Panc1 (cell line): ENCODE results near the gene IGSF11. TPM values are rescaled to one million over a fixed set of nuclear protein-coding genes. Genes with fewer than 3 reads are reported as not detected.

Experiments used
- ATAC-seq: fragments of 200-7000 bp; cut with Tn5 transposase; 2 replicates; pipeline ENCODE4 v1.9.1; 2020; ENCODE audit warnings: mild to moderate bottlenecking, moderate library complexity
- BruUV-seq: library from RNA; stranded (reverse); fragments of 400-500 nt; replicated peaks from 2 replicates; lab custom pipeline; 2021; lab: Mats Ljungman, UMichigan
- CTCF ChIA-PET: fragments of 300-600 bp; sonication (Branson Sonifier 250); formaldehyde crosslinking; loops from one replicate; lab custom pipeline; 2022; ENCODE audit warnings: antibody characterized with exemption; lab: Charles Lee
- POLR2A ChIA-PET: fragments of 300-600 bp; sonication (Branson Sonifier 250); formaldehyde crosslinking; loops from one replicate; lab custom pipeline; 2022; ENCODE audit warnings: antibody characterized with exemption; lab: Charles Lee
- DNase-seq: peaks from one replicate; pipeline ENCODE4 v3.0.0-alpha.2; 2010; ENCODE audit warnings: low read depth, low spot score
- H3K27ac ChIP-seq: 2 replicates; pipeline ENCODE4 v1.5.1; 2011; ENCODE audit warnings: mild to moderate bottlenecking, low read length, inconsistent platforms
- H3K27me3 ChIP-seq: fragments of 200-500 bp; sonication (Bioruptor generic); 2 replicates; pipeline ENCODE4 v1.6.0; 2014; ENCODE audit warnings: low read length, inconsistent platforms; ENCODE audit not compliant: control insufficient read depth, insufficient read depth
- H3K36me3 ChIP-seq: fragments of 200-500 bp; sonication (Bioruptor generic); 2 replicates; pipeline ENCODE4 v1.5.1; 2014; ENCODE audit warnings: inconsistent platforms, mild to moderate bottlenecking, low read length, moderate library complexity; ENCODE audit not compliant: control insufficient read depth, insufficient read depth
- H3K4me1 ChIP-seq: 2 replicates; pipeline ENCODE4 v1.5.1; 2011; ENCODE audit warnings: inconsistent platforms, mild to moderate bottlenecking, low read length, moderate library complexity; ENCODE audit not compliant: control insufficient read depth, insufficient read depth
- H3K4me3 ChIP-seq, 2 experiments: 2 replicates each; pipeline ENCODE4 v1.5.1; 2011 to 2012; ENCODE audit warnings: low read depth in 2 of 2, low read length in 2 of 2, mild to moderate bottlenecking in 2 of 2, inconsistent platforms in 1 of 2, moderate library complexity in 1 of 2
- H3K9me3 ChIP-seq: fragments of 200-500 bp; sonication (Bioruptor generic); 2 replicates; pipeline ENCODE4 v1.5.1; 2014; ENCODE audit warnings: low read depth, mild to moderate bottlenecking, inconsistent platforms, low read length, moderate library complexity; ENCODE audit not compliant: control insufficient read depth, insufficient read depth
- CTCF ChIP-seq: fragments of 450-650 bp; IDR thresholded peaks from 2 replicates; pipeline ENCODE4 v1.5.1; 2017; ENCODE audit warnings: mild to moderate bottlenecking
- POLR2AphosphoS5 ChIP-seq: IDR thresholded peaks from 2 replicates; pipeline ENCODE4 v1.6.1; 2012; ENCODE audit warnings: mild to moderate bottlenecking, low read depth, low read length, moderate library complexity
- REST ChIP-seq, 2 experiments: IDR thresholded peaks; 2 replicates each; pipeline ENCODE4 v1.6.1; 2011 to 2012; ENCODE audit warnings: low read depth in 2 of 2, control low read depth in 1 of 2, low read length in 1 of 2, mild to moderate bottlenecking in 1 of 2, moderate library complexity in 1 of 2; ENCODE audit not compliant: insufficient read depth in 1 of 2
- SIN3A ChIP-seq: IDR thresholded peaks from 2 replicates; pipeline ENCODE4 v1.6.1; 2012; ENCODE audit warnings: low read depth, mild to moderate bottlenecking, low read length, moderate library complexity, borderline replicate concordance; ENCODE audit not compliant: insufficient read depth
- TCF7L2 ChIP-seq: IDR thresholded peaks from 2 replicates; pipeline ENCODE4 v1.6.1; 2011; ENCODE audit warnings: mild to moderate bottlenecking, low read depth, low read length, inconsistent platforms
- in situ Hi-C: cut with HindIII; loops from 2 replicates; pipeline ENCODE4 v1.10.0; 2016; ENCODE audit warnings: low sequenced_read_pairs, low pct_unique_long_range_greater_than_20kb
- intact Hi-C: fragments of 100-400 bp; cut with micrococcal nuclease; formaldehyde crosslinking; loops from one replicate; pipeline ENCODE4 v1.10.0; 2022; ENCODE audit not compliant: unreplicated experiment
- total RNA-seq: library from RNA; stranded (reverse); gene quantifications from one replicate; pipeline ENCODE4 v1.2.1, GENCODE V29; 2021; ENCODE audit not compliant: unreplicated experiment

Gene IGSF11
- total RNA-seq, 1 experiment from 2014 or later, result 0.33 TPM

- H3K36me3 ChIP-seq, result no peaks in the 10 kb centered on the region
- CTCF ChIA-PET, result interaction anchor here (0.9 kb wide), 1 partner anchor 308 kb away, joined by 3 read pairs; the partner anchor contains the start of gene B4GALT4
- H3K4me1 ChIP-seq, result no peaks in the 10 kb centered on the region
- H3K4me3 ChIP-seq, result no peak overlapping the region
- intact Hi-C loops, result no loop called here
- in situ Hi-C loops, result no loop called here
- TF ChIP-seq CTCF, result no peak
- no peak for TF ChIP-seq POLR2AphosphoS5
- TF ChIP-seq TCF7L2, result no peak
- TF ChIP-seq REST (IDR thresholded peaks at IDR 0.05; ENCODE audit: insufficient read depth in 1 of 2, low read depth in 2 of 2, low read length in 1 of 2), result no peak
- TF ChIP-seq SIN3A, result no peak
- POLR2A ChIA-PET, result no interaction called here
- BruUV-seq, result no TSS peak
- H3K27ac ChIP-seq, result no peak overlapping the region
- ATAC-seq (no peak), DNase-seq (no peak)
- H3K9me3 ChIP-seq, result no peaks in the 10 kb centered on the region
- H3K27me3 ChIP-seq, result no peaks in the 10 kb centered on the region
These were observed 101.7 kb downstream of the IGSF11 start for GRCh38 chr3:118932822-118933558.

GRCh38 chr3:118931996-118932395, 102.7 kb downstream of the IGSF11 start:
- ATAC-seq (no peak), DNase-seq (no peak)
- Histone ChIP-seq H3K4me3 (no peak overlapping the region), H3K36me3 (no peaks in the 10 kb centered on the region), H3K27ac (no peak overlapping the region), H3K27me3 (no peaks in the 10 kb centered on the region), H3K9me3 (no peaks in the 10 kb centered on the region), H3K4me1 (no peaks in the 10 kb centered on the region)
- intact Hi-C loops, result no loop called here
- in situ Hi-C loops, result no loop called here
- TF ChIP-seq TCF7L2 (no peak), POLR2AphosphoS5 (no peak), CTCF (no peak), REST (IDR thresholded peaks at IDR 0.05; ENCODE audit: insufficient read depth in 1 of 2, low read depth in 2 of 2, low read length in 1 of 2) (no peak), SIN3A (no peak)
- POLR2A ChIA-PET, result no interaction called here
- CTCF ChIA-PET, result interaction anchor here (0.6 kb wide), 1 partner anchor 429 kb away, joined by 9 read pairs; no protein-coding TSS in a partner anchor
- no TSS peak for BruUV-seq
